ENCODE results near the gene SNTG2. TPM values are rescaled to one million over a fixed set of nuclear protein-coding genes. Genes with fewer than 3 reads are reported as not detected.

Gene SNTG2
- total RNA-seq, 3 donors from 2014 or later (not counting 1 experiment from before 2014, with no cell fraction given), result not detected

- intact Hi-C loops (cut with micrococcal nuclease), result no loop called here
- WGBS (ENCODE audit: insufficient coverage), result 73% methylated on average over 12 of the region's 12 CpGs
- Histone ChIP-seq H3K27me3 (ENCODE audit: control insufficient read depth, insufficient read depth, low read length) (no peaks in the 10 kb centered on the region), H3K36me3 (ENCODE audit: control insufficient read depth, insufficient read depth, low read length) (no peaks in the 10 kb centered on the region), H3K27ac (ENCODE audit: low read length) (no peak overlapping the region), H3K9me3 (ENCODE audit: control insufficient read depth, insufficient read depth, low read length) (peaks cover 2% of the 10 kb centered on the region), H3K4me1 (ENCODE audit: control insufficient read depth, insufficient read depth, low read length) (no peaks in the 10 kb centered on the region), H3K4me3 (ENCODE audit: low read length) (no peak overlapping the region)
- H3K36me3 Mint-ChIP-seq, result no peaks in the 10 kb centered on the region
- H3K27me3 Mint-ChIP-seq (ENCODE audit: low read depth in 2 of 2), result peaks cover 11 to 23% of the 10 kb centered on the region in 2 donors
- H3K4me3 Mint-ChIP-seq, result no peak overlapping the region
- DNase-seq, result no peak
- TF ChIP-seq, protein P1, sequence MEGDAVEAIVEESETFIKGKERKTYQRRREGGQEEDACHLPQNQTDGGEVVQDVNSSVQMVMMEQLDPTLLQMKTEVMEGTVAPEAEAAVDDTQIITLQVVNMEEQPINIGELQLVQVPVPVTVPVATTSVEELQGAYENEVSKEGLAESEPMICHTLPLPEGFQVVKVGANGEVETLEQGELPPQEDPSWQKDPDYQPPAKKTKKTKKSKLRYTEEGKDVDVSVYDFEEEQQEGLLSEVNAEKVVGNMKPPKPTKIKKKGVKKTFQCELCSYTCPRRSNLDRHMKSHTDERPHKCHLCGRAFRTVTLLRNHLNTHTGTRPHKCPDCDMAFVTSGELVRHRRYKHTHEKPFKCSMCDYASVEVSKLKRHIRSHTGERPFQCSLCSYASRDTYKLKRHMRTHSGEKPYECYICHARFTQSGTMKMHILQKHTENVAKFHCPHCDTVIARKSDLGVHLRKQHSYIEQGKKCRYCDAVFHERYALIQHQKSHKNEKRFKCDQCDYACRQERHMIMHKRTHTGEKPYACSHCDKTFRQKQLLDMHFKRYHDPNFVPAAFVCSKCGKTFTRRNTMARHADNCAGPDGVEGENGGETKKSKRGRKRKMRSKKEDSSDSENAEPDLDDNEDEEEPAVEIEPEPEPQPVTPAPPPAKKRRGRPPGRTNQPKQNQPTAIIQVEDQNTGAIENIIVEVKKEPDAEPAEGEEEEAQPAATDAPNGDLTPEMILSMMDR (IDR thresholded peaks at IDR 0.05), result no peak
- peaks cover 0 to 6% of the 10 kb centered on the region in 2 donors for H3K4me1 Mint-ChIP-seq
- H3K27ac Mint-ChIP-seq, result no peak overlapping the region
- ATAC-seq, result no peak
- H3K9me3 Mint-ChIP-seq, result no peaks in the 10 kb centered on the region
Observed at GRCh38 chr2:904246-905024, 46.2 kb upstream of the SNTG2 start.

- 93% methylated on average over 12 of the region's 12 CpGs for WGBS (ENCODE audit: insufficient coverage)
- no peak for DNase-seq
- H3K27ac ChIP-seq (ENCODE audit: low read length), result no peak overlapping the region
- peaks cover 11 to 23% of the 10 kb centered on the region in 2 donors for H3K27me3 Mint-ChIP-seq (ENCODE audit: low read depth in 2 of 2)
- H3K4me1 Mint-ChIP-seq, result peaks cover 3 to 8% of the 10 kb centered on the region in 2 donors
- H3K27me3 ChIP-seq (ENCODE audit: control insufficient read depth, insufficient read depth, low read length), result no peaks in the 10 kb centered on the region
- H3K27ac Mint-ChIP-seq, result no peak overlapping the region
- H3K36me3 Mint-ChIP-seq, result no peaks in the 10 kb centered on the region
- no peaks in the 10 kb centered on the region for H3K36me3 ChIP-seq (ENCODE audit: control insufficient read depth, insufficient read depth, low read length)
- H3K9me3 Mint-ChIP-seq, result no peaks in the 10 kb centered on the region
- no peak overlapping the region for H3K4me3 Mint-ChIP-seq
- H3K4me3 ChIP-seq (ENCODE audit: low read length), result no peak overlapping the region
- intact Hi-C loops (cut with micrococcal nuclease), result no loop called here
- ATAC-seq, result peak in 1 of 3 donors; percentile 17
- peaks cover 7% of the 10 kb centered on the region for H3K9me3 ChIP-seq (ENCODE audit: control insufficient read depth, insufficient read depth, low read length)
- no peaks in the 10 kb centered on the region for H3K4me1 ChIP-seq (ENCODE audit: control insufficient read depth, insufficient read depth, low read length)
- TF ChIP-seq, protein P1 (IDR thresholded peaks at IDR 0.05), result no peak
Observed at GRCh38 chr2:905091-905832, 45.4 kb upstream of the SNTG2 start.

DNA sequence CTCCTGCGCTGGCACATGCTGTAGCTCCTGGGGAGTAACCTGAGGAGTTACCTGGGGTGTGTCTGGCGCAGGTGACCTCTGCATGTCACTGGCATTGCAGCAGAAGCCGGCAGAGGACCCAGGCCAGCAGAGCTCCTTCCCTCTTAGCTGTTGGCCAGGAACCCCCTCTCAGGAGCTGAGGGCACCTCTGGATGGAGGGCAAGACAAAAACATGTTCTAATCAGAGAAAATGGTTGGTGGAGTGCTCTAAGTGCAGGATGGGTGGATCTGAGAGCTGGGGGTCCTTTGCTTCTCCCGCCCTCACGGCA, 44.9 kb upstream of the SNTG2 start:
- no peak overlapping the region for H3K4me3 Mint-ChIP-seq
- peaks cover 0 to 3% of the 10 kb centered on the region in 2 donors for H3K9me3 Mint-ChIP-seq
- Histone ChIP-seq H3K4me3 (ENCODE audit: low read length) (no peak overlapping the region), H3K4me1 (ENCODE audit: control insufficient read depth, insufficient read depth, low read length) (no peaks in the 10 kb centered on the region), H3K27me3 (ENCODE audit: control insufficient read depth, insufficient read depth, low read length) (no peaks in the 10 kb centered on the region), H3K9me3 (ENCODE audit: control insufficient read depth, insufficient read depth, low read length) (peaks cover 7% of the 10 kb centered on the region), H3K27ac (ENCODE audit: low read length) (no peak overlapping the region), H3K36me3 (ENCODE audit: control insufficient read depth, insufficient read depth, low read length) (no peaks in the 10 kb centered on the region)
- H3K4me1 Mint-ChIP-seq, result peaks cover 7 to 12% of the 10 kb centered on the region in 2 donors
- peaks cover 11 to 23% of the 10 kb centered on the region in 2 donors for H3K27me3 Mint-ChIP-seq (ENCODE audit: low read depth in 2 of 2)
- WGBS (ENCODE audit: insufficient coverage), result 92% methylated on average over 5 of the region's 5 CpGs
- ATAC-seq (no peak), DNase-seq (no peak)
- no peak overlapping the region for H3K27ac Mint-ChIP-seq
- TF ChIP-seq, protein P1 (IDR thresholded peaks at IDR 0.05), result no peak
- no peaks in the 10 kb centered on the region for H3K36me3 Mint-ChIP-seq
- intact Hi-C loops (cut with micrococcal nuclease), result no loop called here

All from natural killer cell (primary cell).